ENCODE measurements around the gene NUCB1.

GRCh38 chr19:48877855-48878195 lies 22.3 kb upstream of the NUCB1 start:
- no peak for TF ChIP-seq POLR2A (IDR thresholded peaks at IDR 0.05)
- no peak for TF ChIP-seq EP300 (IDR thresholded peaks at IDR 0.05)

All from stomach (tissue), 4 donors.